Activated naive CD4-positive, alpha-beta T cell treated with anti-CD3 and anti-CD28 coated beads, Interleukin-2, amount 10 ng/mL, durations not matched to agents 7 days and 5 days (primary cell): Measurements from ENCODE around the gene IKBKG.
"Not testable (repeated sequence)": the region's sequence is repeated elsewhere in the genome, so short reads cannot be mapped to it uniquely, and the experiment has no call there.

Experiments used
- CTCF ChIA-PET: fragments of 350-600 bp; sonication (Branson Sonifier 250); formaldehyde crosslinking; loops from one replicate; lab custom pipeline; 2021; ENCODE audit warnings: antibody characterized with exemption; lab: Charles Lee
- DNase-seq: peaks from one replicate; pipeline ENCODE4 v3.0.0-alpha.2; 2020
- H3K27ac Mint-ChIP-seq: one replicate; pipeline ENCODE4 v1.8.0; 2021; ENCODE audit warnings: mild to moderate bottlenecking, moderate library complexity, mixed read lengths
- H3K27me3 Mint-ChIP-seq: one replicate; pipeline ENCODE4 v1.8.0; 2021; ENCODE audit warnings: mild to moderate bottlenecking, mixed read lengths
- H3K36me3 Mint-ChIP-seq: one replicate; pipeline ENCODE4 v1.8.0; 2021; ENCODE audit warnings: mixed read lengths
- H3K4me1 Mint-ChIP-seq: one replicate; pipeline ENCODE4 v1.8.0; 2021; ENCODE audit warnings: mixed read lengths
- H3K4me3 Mint-ChIP-seq: one replicate; pipeline ENCODE4 v1.8.0; 2021; ENCODE audit warnings: mild to moderate bottlenecking, moderate library complexity, mixed read lengths
- H3K9me3 Mint-ChIP-seq: one replicate; pipeline ENCODE4 v1.8.0; 2021; ENCODE audit warnings: mixed read lengths

IKBKG gene, protein sequence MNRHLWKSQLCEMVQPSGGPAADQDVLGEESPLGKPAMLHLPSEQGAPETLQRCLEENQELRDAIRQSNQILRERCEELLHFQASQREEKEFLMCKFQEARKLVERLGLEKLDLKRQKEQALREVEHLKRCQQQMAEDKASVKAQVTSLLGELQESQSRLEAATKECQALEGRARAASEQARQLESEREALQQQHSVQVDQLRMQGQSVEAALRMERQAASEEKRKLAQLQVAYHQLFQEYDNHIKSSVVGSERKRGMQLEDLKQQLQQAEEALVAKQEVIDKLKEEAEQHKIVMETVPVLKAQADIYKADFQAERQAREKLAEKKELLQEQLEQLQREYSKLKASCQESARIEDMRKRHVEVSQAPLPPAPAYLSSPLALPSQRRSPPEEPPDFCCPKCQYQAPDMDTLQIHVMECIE

DNA sequence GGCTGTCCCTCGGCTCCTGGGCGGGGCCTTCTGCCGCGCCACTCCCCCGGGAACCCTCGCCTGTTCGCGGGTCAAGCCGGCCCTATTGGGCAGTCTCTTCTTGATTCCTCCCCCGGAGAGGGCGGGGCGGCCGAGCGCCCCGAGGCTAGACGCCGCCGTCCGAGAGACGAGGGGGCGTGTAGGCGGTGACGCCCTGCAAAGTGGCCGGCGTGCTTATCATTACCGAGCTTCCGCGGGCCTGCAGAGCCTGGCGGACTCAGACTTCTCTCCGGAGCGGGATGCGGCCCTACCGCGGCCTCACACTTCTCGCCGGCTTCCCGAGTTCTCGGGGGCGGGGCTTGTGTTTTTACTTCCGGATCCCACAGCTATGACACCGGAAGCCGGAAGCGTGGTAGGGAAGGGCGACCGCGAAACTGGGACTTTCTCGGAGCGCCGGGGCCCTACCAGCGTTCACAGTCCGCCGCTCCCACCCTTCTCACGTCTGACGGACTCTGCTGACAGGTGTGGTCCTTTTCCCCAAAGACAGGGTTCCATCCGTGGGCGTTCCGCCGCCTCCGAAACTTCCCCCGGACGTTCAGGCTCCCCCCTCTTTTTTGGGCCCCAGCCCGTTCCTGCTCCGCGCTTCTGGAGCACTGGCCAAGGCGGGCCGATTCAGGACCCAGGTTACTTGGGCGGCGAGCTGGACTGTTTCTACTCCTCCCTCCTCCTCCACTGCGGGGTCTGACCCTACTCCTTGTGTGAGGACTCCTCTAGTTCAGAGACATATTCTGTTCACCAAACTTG lies at the start of gene IKBKG:
Gene IKBKG, plus strand, starts transcription at position 376 of the 783 bp plus-strand sequence. CDS start 4,383 bp downstream, outside the sequence.
- Mint-ChIP-seq H3K4me1 (peaks cover 58% of the 10 kb centered on the region), H3K36me3 (peaks cover 38% of the 10 kb centered on the region), H3K9me3 (no peaks in the 10 kb centered on the region), H3K4me3 (peak within 1 kb of the TSS; percentile 91), H3K27me3 (no peaks in the 10 kb centered on the region), H3K27ac (peak within 1 kb of the TSS; percentile 95)
- peak; percentile 92 for DNase-seq
- CTCF ChIA-PET = no interaction called here

DNA sequence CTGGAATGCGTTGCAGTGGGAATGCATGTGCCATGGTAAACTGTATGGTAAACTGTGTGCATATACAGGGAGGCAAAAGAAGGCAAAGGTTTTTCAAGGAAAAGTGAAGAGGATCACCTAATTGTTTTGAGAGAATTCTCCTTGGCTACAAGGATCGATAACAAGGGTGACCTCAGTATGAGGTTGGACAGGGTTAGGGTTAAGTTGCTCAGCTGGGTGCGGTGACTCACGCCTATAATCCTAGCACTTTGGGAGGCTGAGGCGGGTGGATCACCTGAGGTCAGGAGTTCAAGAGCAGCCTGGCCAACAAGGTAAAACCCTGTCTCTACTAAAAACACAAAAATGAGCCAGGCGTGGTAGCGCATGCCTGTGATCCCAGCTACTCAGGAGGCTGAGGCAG lies 46.0 kb upstream of the IKBKG start:
- CTCF ChIA-PET, H3K27ac Mint-ChIP-seq, H3K4me1 Mint-ChIP-seq, H3K9me3 Mint-ChIP-seq, DNase-seq, H3K27me3 Mint-ChIP-seq, H3K36me3 Mint-ChIP-seq, H3K4me3 Mint-ChIP-seq: not testable (repeated sequence)

DNA sequence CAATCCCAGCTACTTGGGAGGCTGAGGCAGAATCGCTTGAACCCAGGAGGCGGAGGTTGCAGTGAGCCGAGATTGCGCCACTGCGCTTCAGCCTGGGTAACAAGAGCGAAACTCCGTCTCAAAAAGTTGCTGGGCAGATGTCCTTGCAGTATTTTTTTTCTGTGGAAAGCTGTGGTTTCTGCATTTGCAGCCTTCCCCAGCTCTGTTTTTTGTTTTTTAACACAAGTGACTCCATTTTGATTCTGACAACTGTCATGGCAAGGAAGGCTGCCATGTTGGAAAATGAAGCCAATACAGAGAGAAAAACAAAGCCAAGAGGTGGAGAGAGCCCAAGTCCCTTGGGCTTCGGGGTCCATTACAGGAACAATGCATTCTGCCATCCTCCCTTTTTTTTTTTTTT lies 45.3 kb upstream of the IKBKG start:
- Mint-ChIP-seq H3K27me3 (no peaks in the 10 kb centered on the region), H3K4me1 (no peaks in the 10 kb centered on the region), H3K9me3 (no peaks in the 10 kb centered on the region), H3K27ac (no peak overlapping the region), H3K4me3 (no peak overlapping the region), H3K36me3 (peaks cover 5% of the 10 kb centered on the region)
- no peak for DNase-seq
- CTCF ChIA-PET = no interaction called here

DNA sequence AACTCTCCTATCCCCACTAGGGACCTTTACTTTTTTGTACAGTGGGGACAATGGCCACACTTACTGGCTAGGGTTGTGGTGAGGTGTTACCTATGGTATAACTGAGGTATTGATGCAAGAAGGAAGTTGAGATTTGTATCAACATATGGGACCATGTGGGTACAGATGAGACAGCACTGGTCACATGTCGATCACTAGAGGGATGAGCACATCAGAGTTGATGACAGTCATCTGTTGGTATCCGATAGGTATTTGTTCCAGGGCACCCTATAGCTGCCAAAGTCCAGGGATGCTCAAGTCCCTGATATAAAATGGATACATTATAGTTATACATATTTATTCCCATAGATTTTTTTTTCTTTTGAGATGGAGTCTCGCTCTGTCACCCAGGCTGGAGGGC lies 44.4 kb upstream of the IKBKG start:
- Mint-ChIP-seq H3K9me3 (no peaks in the 10 kb centered on the region), H3K27ac (no peak overlapping the region), H3K36me3 (peaks cover 5% of the 10 kb centered on the region), H3K4me1 (no peaks in the 10 kb centered on the region), H3K27me3 (no peaks in the 10 kb centered on the region), H3K4me3 (no peak overlapping the region)
- no peak for DNase-seq
- CTCF ChIA-PET = no interaction called here

DNA sequence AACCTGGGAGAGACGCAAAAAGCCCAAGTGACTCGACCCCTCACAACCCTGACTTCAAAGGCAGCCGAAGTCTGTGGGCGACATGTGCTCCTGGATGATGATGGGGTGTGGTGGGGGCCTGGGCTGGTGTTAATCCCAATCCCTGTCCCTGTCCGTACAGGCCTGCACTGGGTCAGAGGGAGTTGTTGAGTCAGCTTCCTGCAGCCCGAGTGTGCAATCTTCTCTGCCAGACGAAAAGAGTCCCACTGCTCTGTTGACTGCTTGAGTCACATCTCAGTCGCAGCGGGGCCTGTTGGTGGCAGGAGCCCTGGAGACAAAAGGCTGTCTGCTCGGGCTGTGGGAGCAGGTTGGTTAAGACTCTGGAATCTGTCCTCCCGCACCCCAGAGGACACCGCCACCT lies 41.7 kb upstream of the IKBKG start:
- no peak for DNase-seq
- H3K27ac Mint-ChIP-seq = no peak overlapping the region
- CTCF ChIA-PET = no interaction called here
- H3K27me3 Mint-ChIP-seq = no peaks in the 10 kb centered on the region
- H3K9me3 Mint-ChIP-seq = peaks cover 8% of the 10 kb centered on the region
- H3K4me3 Mint-ChIP-seq = no peak overlapping the region
- peaks cover 13% of the 10 kb centered on the region for H3K4me1 Mint-ChIP-seq
- H3K36me3 Mint-ChIP-seq = peaks cover 23% of the 10 kb centered on the region

DNA sequence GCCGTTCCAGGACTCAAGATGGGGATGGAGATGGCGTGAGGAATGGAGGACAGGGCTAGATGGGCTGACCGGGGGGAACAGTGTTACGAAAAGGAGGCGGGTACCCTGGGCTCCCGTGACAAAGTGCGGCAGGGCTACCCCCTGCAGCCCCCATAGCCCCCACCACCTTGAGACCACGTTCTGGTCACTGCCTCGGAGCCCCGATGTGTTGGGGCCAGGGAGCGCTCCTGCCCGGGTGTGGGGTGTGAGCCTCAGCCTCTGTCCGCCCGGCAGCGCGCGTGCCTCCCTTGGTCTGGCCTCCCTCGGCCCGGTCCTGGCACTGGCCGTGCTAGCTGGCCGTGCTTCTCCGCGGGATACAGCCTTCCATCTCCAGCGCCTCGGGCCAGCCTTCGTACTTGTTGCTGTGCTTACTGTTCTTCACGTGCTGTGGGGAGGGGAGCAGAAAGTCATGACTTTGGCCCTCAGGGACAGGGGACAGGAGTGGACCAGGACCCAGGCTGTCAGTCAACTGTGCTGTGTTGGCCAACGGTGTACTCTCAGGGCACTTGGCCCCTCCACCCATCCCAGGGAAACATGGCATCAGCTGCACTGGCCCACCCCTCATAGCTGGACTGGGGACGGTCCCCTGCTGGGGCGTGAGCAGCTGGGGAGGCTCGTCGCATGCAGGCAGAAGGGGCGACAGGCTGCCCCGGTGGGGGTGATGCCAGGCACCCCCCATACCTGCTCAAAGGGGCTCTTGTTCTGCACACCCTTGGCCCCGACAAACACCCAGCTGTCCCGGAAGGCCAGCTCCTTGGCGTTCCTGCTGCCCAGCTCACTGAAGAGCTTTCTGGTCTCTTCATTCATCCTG lies 40.7 kb upstream of the IKBKG start:
- no peak for DNase-seq
- no peak overlapping the region for H3K27ac Mint-ChIP-seq
- H3K4me3 Mint-ChIP-seq = no peak overlapping the region
- CTCF ChIA-PET = no interaction called here
- H3K27me3 Mint-ChIP-seq = no peaks in the 10 kb centered on the region
- H3K36me3 Mint-ChIP-seq = peaks cover 29% of the 10 kb centered on the region
- H3K9me3 Mint-ChIP-seq = peaks cover 8% of the 10 kb centered on the region
- H3K4me1 Mint-ChIP-seq = peaks cover 23% of the 10 kb centered on the region

DNA sequence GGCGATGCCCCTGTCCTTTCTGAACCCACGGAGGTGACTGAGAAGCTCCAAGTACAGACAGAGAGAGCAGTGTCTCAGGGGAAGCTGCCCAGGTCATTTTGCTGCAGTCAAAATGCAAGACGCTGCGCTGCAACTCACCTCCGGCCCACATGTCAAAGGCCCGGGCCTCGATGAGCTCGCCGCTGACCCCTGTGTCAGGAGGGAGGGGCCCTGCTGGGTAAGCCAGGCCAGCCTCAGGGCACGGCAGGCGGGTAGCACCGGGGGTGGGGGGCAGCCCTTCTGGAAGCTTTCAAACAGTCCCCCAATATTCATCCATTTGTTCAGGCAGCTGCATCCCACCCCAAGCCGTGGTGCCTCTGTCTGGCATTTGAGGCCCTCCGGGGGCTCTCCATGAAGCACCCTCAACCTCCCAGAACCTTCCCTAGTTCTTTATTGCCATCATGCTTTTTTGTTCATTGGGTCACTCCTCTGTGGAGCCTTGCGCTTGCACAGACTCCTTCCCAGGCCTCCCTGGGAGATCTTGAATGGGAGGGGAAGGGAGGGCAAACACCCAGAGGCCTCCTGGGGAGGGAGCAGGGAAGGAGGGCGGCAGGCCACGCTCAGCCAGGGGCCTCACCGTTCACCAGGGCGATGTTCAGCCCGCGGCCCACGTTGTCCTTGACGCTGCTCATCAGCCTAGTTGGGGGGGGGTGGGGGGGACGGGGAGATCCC lies 39.6 kb upstream of the IKBKG start:
- peaks cover 8% of the 10 kb centered on the region for H3K9me3 Mint-ChIP-seq
- no peak overlapping the region for H3K27ac Mint-ChIP-seq
- no peaks in the 10 kb centered on the region for H3K27me3 Mint-ChIP-seq
- H3K36me3 Mint-ChIP-seq = peaks cover 32% of the 10 kb centered on the region
- H3K4me1 Mint-ChIP-seq = peaks cover 33% of the 10 kb centered on the region
- no peak overlapping the region for H3K4me3 Mint-ChIP-seq
- CTCF ChIA-PET = no interaction called here
- DNase-seq = no peak

DNA sequence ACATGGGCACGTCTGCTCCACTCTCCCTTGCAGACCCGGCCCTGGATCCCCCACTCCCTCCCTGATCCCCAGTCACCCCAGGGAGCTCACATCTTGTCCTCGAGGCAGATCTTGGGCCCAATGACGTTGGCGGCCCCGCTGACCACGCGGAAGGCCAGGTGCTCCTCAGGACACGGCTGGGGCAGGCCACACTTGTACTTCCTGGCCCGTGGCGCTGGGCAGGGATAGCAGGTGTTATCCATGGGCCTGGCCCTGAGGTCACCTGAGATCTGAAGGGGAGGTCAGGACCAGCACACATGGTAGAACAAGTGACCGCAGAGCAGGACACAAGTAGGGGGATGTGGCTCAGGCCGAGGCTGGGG lies 39.1 kb upstream of the IKBKG start:
- peaks cover 32% of the 10 kb centered on the region for H3K36me3 Mint-ChIP-seq
- H3K9me3 Mint-ChIP-seq = peaks cover 8% of the 10 kb centered on the region
- CTCF ChIA-PET = no interaction called here
- no peak overlapping the region for H3K27ac Mint-ChIP-seq
- H3K4me3 Mint-ChIP-seq = no peak overlapping the region
- H3K27me3 Mint-ChIP-seq = no peaks in the 10 kb centered on the region
- peaks cover 33% of the 10 kb centered on the region for H3K4me1 Mint-ChIP-seq
- DNase-seq = no peak

DNA sequence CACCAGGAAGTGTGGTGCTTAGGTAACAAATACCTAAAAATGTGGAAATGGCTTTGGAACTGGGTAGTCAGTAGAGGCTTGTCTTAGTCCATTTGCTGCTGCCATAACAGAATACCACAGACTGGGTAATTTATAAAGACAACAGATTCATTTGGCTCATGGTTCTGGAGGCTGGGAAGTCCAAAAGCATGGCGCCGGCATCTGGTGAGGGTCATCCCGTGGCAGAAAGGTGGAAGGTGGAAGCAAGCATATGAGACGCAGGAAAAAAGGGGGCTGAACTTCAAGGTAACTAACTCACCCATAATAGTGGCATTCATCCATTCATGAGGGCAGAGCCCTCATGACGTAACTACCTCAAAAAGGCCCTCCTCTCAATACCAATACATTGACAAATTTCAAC lies 38.0 kb upstream of the IKBKG start:
- no peak for DNase-seq
- Mint-ChIP-seq H3K4me3 (no peak overlapping the region), H3K27ac (no peak overlapping the region), H3K4me1 (peaks cover 41% of the 10 kb centered on the region), H3K9me3 (peaks cover 8% of the 10 kb centered on the region), H3K36me3 (peaks cover 36% of the 10 kb centered on the region), H3K27me3 (no peaks in the 10 kb centered on the region)
- CTCF ChIA-PET = no interaction called here

DNA sequence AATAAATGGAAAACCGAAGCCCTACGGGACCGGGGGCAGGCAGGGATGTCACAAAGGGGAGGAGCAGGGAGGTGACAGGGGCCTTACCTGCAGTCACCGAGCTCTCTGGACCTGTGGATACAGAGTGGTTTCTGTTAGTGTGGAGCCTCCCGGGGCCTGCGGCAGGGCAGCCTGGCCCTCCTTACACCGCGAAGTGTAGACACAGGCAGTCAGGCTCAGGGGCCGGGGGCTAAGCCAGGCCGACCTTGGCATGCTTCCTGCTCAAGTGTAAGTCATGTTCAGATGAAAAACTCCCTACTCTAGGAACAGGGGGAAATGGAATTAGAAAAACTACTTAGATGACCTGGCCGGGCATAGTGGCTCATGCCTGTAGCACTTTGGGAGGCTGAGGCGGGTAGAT lies 35.7 kb upstream of the IKBKG start:
- Mint-ChIP-seq H3K9me3 (peaks cover 8% of the 10 kb centered on the region), H3K36me3 (peaks cover 32% of the 10 kb centered on the region), H3K4me3 (no peak overlapping the region), H3K27ac (peak overlapping the region; percentile 87), H3K4me1 (peaks cover 54% of the 10 kb centered on the region), H3K27me3 (no peaks in the 10 kb centered on the region)
- no peak for DNase-seq
- CTCF ChIA-PET = no interaction called here

DNA sequence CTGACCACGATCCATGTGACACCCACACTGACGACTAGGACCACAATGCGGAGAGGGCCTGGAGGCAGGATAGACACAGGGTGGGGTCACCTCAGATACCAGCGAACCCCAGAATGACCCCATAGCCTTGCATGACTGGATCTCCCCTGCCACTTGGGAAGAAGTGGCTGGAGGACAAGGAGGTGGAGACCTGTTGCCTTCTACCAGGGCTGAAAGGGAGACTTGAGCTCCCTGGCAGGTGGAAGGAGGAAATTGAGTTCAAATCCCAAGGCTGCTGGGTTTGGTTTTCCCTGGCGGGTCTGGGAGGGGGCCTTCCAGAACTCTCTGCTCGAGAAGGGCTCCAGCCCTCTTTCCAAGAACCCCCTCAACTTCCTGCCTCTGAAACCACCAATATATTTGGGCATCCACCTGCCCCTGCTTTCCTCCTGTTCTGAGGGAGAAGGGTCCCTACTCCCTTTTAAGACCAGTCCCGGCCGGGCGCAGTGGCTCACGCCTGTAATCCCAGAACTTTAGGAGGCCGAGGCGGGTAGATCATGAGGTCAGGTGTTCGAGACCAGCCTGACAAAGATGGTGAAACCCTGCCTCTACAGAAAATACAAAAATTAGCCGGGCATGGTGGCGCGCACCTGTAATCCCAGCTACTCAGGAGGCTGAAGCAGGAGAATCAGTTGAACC lies 34.4 kb upstream of the IKBKG start:
- DNase-seq = no peak
- H3K4me3 Mint-ChIP-seq = no peak overlapping the region
- H3K9me3 Mint-ChIP-seq = peaks cover 8% of the 10 kb centered on the region
- H3K27ac Mint-ChIP-seq = no peak overlapping the region
- H3K27me3 Mint-ChIP-seq = no peaks in the 10 kb centered on the region
- H3K36me3 Mint-ChIP-seq = peaks cover 31% of the 10 kb centered on the region
- peaks cover 55% of the 10 kb centered on the region for H3K4me1 Mint-ChIP-seq
- CTCF ChIA-PET = no interaction called here

DNA sequence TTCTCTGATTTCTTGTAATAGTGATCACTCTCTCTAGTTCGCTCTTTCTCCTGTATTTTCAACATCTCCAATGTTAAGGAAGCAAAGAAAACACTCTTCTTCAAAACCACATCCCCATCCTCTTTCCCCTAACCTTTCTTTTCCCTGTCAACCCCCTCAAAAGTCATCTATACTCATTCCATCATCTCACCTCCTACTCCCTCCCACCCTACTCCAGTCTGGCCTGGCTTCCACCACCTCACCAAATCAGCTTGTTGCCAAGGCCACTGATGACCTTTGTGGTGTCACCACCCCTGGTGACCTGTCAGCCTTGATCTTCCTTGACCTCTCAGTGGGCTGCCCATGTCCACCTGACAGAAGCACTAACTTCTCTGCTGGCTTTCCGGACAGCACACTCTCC lies 33.7 kb upstream of the IKBKG start:
- H3K27ac Mint-ChIP-seq = peak overlapping the region; percentile 67
- no peak for DNase-seq
- H3K4me1 Mint-ChIP-seq = peaks cover 53% of the 10 kb centered on the region
- H3K36me3 Mint-ChIP-seq = peaks cover 27% of the 10 kb centered on the region
- no peaks in the 10 kb centered on the region for H3K27me3 Mint-ChIP-seq
- CTCF ChIA-PET = no interaction called here
- peak overlapping the region; percentile 43 for H3K4me3 Mint-ChIP-seq
- H3K9me3 Mint-ChIP-seq = peaks cover 8% of the 10 kb centered on the region

DNA sequence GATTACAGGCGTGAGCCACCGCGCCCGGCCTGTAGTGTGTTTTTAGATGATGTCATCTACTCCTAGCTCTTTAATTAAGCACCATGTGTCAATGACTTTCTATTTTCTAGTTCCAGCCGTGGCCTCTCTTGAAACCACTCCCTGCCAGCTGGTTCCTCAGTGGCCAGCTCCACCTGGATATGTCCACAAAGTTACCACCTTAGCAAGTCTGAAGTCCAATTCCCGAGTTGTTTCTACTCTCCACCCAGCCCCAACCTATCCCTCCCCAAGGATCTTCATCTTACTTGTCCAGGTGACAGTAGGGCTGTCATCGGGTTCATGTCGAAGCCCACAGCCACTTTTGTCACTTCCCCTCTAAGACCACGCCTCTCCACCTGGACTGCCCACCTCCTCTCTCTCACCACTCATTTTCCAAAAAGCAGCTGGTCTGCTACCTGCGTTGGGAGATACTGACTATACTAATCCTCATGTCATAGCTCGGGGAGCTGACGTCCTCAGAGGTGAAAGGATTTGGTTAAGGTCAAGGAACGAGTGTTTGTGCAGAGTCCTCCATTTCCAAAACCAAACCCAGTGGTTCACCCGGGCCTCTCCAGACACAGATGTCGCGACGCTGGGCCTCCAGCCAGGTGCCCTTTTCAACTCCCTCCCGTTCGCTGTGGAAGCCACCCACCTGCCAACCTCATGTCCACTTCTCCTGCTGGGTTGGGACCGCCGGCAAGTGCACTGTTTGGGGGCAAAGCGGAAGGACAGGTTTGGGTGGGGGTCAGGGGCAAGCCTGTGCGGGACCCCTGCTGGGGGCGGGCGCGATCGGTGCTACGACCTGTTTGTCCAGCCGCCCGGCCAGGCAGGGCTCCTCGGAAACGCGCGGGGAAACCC lies 32.1 kb upstream of the IKBKG start:
- peaks cover 42% of the 10 kb centered on the region for H3K4me1 Mint-ChIP-seq
- H3K9me3 Mint-ChIP-seq = no peaks in the 10 kb centered on the region
- CTCF ChIA-PET = no interaction called here
- peak overlapping the region; percentile 77 for H3K4me3 Mint-ChIP-seq
- DNase-seq = peak; percentile 50
- H3K27me3 Mint-ChIP-seq = no peaks in the 10 kb centered on the region
- peak overlapping the region; percentile 91 for H3K27ac Mint-ChIP-seq
- H3K36me3 Mint-ChIP-seq = peaks cover 13% of the 10 kb centered on the region
